ENCODE results near the gene C1QA. TPM values are rescaled to one million over a fixed set of nuclear protein-coding genes. Genes with fewer than 3 reads are reported as not detected.

Gene C1QA
- total and polyA plus RNA-seq, 2 of the 13 experiments (the other 11 are each of a cell fraction or from before 2014, with no cell fraction given) = not detected

GRCh38 chr1:22641906-22642636 is 5.6 kb downstream of the C1QA start (continued):
- TF ChIP-seq ZNF891 (CRISPR knock-in tag; IDR thresholded peaks at IDR 0.05) (0 out of 2 replicates have a peak, but pooled peaks have one; percentile 19), STAG1 (CRISPR knock-in tag; IDR thresholded peaks at IDR 0.05) (peak; percentile 97), ZNF232 (CRISPR knock-in tag; IDR thresholded peaks at IDR 0.05; ENCODE audit: borderline replicate concordance) (no peak), ZFYVE20 (CRISPR knock-in tag; IDR thresholded peaks at IDR 0.05; ENCODE audit: borderline replicate concordance, low read depth) (no peak), CHCHD3 (CRISPR knock-in tag; IDR thresholded peaks at IDR 0.05) (no peak), SIN3B (IDR thresholded peaks at IDR 0.05; ENCODE audit: low read length) (no peak), KLF12 (CRISPR knock-in tag; IDR thresholded peaks at IDR 0.05; ENCODE audit: borderline replicate concordance) (peak; percentile 90; the same call in 1 of the 2 replicates), SP2 (CRISPR knock-in tag; IDR thresholded peaks at IDR 0.05) (no peak), ZFP62 (CRISPR knock-in tag; IDR thresholded peaks at IDR 0.05) (no peak), PCBP1 (IDR thresholded peaks at IDR 0.05; ENCODE audit: borderline replicate concordance, low read depth, low read length) (0 out of 2 replicates have a peak, but pooled peaks have one; percentile 82), SRY (CRISPR knock-in tag; IDR thresholded peaks at IDR 0.05) (0 out of 2 replicates have a peak, but pooled peaks have one; percentile 27), MIER3 (CRISPR knock-in tag; IDR thresholded peaks at IDR 0.05; ENCODE audit: borderline replicate concordance) (no peak), KLF9 (CRISPR knock-in tag; IDR thresholded peaks at IDR 0.05; ENCODE audit: low read depth) (peak; percentile 89; the same call in 1 of the 2 replicates), ATM (IDR thresholded peaks at IDR 0.05; ENCODE audit: borderline replicate concordance) (no peak), SP1 (IDR thresholded peaks at IDR 0.05) (no peak), SP1 (CRISPR knock-in tag; IDR thresholded peaks at IDR 0.05) (peak; percentile 73), KLF16 (CRISPR knock-in tag; IDR thresholded peaks at IDR 0.05) (peak in 1 of 2 experiments; percentile 99; a peak in 2 of 4 replicates), CENPBD1 (CRISPR knock-in tag; IDR thresholded peaks at IDR 0.05; ENCODE audit: borderline replicate concordance, low read depth) (no peak), MED1 (CRISPR knock-in tag; IDR thresholded peaks at IDR 0.05) (0 out of 2 replicates have a peak, but pooled peaks have one; percentile 14), ZNF225 (CRISPR knock-in tag; IDR thresholded peaks at IDR 0.05) (no peak; the same call in 1 of the 2 replicates), NFKB2 (CRISPR knock-in tag; IDR thresholded peaks at IDR 0.05; ENCODE audit: borderline replicate concordance) (peak; percentile 53; the same call in 1 of the 2 replicates), ZNF569 (CRISPR knock-in tag; IDR thresholded peaks at IDR 0.05; ENCODE audit: borderline replicate concordance) (no peak), AGO1 (IDR thresholded peaks at IDR 0.05; ENCODE audit: low read depth, low read length, poor library complexity, severe bottlenecking) (peak; percentile 32), ZNF10 (CRISPR knock-in tag; IDR thresholded peaks at IDR 0.05; ENCODE audit: borderline replicate concordance, low read depth) (no peak), PRPF4 (IDR thresholded peaks at IDR 0.05; ENCODE audit: low read depth, low read length, poor library complexity, severe bottlenecking) (no peak), SRSF1 (optimal IDR thresholded peaks at IDR 0.05; ENCODE audit: low read depth, low read length) (peak; percentile 37), NR2F6 (IDR thresholded peaks at IDR 0.05) (0 out of 2 replicates have a peak, but pooled peaks have one; percentile 15), NR2F6 (CRISPR knock-in tag; IDR thresholded peaks at IDR 0.05) (no peak)

All from HepG2 (cell line).